Nephron (organoid): ENCODE measurements around the gene CORO2B.
A peak's percentile ranks its signal among the peaks of the same experiment; 100 is the strongest.

ENCODE experiments used
- H3K27ac Mint-ChIP-seq, 3 experiments: 2 replicates each; pipeline ENCODE4 v1.8.0; 2020; ENCODE audit warnings: mixed read lengths in 3 of 3, mild to moderate bottlenecking in 2 of 3, moderate library complexity in 1 of 3
- H3K27me3 Mint-ChIP-seq: 2 replicates; pipeline ENCODE4 v1.8.0; 2021; ENCODE audit warnings: low read depth, mild to moderate bottlenecking, moderate library complexity, mixed read lengths
- H3K36me3 Mint-ChIP-seq: 2 replicates; pipeline ENCODE4 v1.8.0; 2020; ENCODE audit warnings: low read depth, mixed read lengths
- H3K4me1 Mint-ChIP-seq: 2 replicates; pipeline ENCODE4 v1.8.0; 2020; ENCODE audit warnings: mixed read lengths
- H3K4me3 Mint-ChIP-seq, 3 experiments: 2 replicates each; pipeline ENCODE4 v1.8.0; 2020; ENCODE audit warnings: mild to moderate bottlenecking in 3 of 3, mixed read lengths in 3 of 3, moderate library complexity in 2 of 3
- H3K9me3 Mint-ChIP-seq: 2 replicates; pipeline ENCODE4 v1.8.0; 2020; ENCODE audit warnings: mixed read lengths
- TF ChIP-seq, protein P1 (sequence below), 3 experiments: fragments of 200-600 bp; sonication (generic); IDR thresholded peaks; one replicate each; pipeline ENCODE4 v1.5.0; 2021; ENCODE audit warnings: antibody characterized with exemption in 3 of 3; ENCODE audit not compliant: unreplicated experiment in 3 of 3

Gene CORO2B, protein sequence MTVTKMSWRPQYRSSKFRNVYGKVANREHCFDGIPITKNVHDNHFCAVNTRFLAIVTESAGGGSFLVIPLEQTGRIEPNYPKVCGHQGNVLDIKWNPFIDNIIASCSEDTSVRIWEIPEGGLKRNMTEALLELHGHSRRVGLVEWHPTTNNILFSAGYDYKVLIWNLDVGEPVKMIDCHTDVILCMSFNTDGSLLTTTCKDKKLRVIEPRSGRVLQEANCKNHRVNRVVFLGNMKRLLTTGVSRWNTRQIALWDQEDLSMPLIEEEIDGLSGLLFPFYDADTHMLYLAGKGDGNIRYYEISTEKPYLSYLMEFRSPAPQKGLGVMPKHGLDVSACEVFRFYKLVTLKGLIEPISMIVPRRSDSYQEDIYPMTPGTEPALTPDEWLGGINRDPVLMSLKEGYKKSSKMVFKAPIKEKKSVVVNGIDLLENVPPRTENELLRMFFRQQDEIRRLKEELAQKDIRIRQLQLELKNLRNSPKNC

GRCh38 chr15:68578980-68579935 is at the start of gene CORO2B:
CORO2B (plus strand) TSS chr15:68578993; CDS start chr15:68579263, 270 bp downstream.
- Mint-ChIP-seq H3K27ac (peak within 1 kb of the TSS; percentile 84 to 95 (median 91)), H3K4me1 (peaks cover 51% of the 10 kb centered on the region), H3K4me3 (peak within 1 kb of the TSS; percentile 83 to 94 (median 91)), H3K36me3 (no peaks in the 10 kb centered on the region), H3K9me3 (no peaks in the 10 kb centered on the region), H3K27me3 (peaks cover 37% of the 10 kb centered on the region)
- TF ChIP-seq, protein P1, sequence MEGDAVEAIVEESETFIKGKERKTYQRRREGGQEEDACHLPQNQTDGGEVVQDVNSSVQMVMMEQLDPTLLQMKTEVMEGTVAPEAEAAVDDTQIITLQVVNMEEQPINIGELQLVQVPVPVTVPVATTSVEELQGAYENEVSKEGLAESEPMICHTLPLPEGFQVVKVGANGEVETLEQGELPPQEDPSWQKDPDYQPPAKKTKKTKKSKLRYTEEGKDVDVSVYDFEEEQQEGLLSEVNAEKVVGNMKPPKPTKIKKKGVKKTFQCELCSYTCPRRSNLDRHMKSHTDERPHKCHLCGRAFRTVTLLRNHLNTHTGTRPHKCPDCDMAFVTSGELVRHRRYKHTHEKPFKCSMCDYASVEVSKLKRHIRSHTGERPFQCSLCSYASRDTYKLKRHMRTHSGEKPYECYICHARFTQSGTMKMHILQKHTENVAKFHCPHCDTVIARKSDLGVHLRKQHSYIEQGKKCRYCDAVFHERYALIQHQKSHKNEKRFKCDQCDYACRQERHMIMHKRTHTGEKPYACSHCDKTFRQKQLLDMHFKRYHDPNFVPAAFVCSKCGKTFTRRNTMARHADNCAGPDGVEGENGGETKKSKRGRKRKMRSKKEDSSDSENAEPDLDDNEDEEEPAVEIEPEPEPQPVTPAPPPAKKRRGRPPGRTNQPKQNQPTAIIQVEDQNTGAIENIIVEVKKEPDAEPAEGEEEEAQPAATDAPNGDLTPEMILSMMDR (IDR thresholded peaks at IDR 0.05; ENCODE audit: unreplicated experiment in 3 of 3): no peak

DNA sequence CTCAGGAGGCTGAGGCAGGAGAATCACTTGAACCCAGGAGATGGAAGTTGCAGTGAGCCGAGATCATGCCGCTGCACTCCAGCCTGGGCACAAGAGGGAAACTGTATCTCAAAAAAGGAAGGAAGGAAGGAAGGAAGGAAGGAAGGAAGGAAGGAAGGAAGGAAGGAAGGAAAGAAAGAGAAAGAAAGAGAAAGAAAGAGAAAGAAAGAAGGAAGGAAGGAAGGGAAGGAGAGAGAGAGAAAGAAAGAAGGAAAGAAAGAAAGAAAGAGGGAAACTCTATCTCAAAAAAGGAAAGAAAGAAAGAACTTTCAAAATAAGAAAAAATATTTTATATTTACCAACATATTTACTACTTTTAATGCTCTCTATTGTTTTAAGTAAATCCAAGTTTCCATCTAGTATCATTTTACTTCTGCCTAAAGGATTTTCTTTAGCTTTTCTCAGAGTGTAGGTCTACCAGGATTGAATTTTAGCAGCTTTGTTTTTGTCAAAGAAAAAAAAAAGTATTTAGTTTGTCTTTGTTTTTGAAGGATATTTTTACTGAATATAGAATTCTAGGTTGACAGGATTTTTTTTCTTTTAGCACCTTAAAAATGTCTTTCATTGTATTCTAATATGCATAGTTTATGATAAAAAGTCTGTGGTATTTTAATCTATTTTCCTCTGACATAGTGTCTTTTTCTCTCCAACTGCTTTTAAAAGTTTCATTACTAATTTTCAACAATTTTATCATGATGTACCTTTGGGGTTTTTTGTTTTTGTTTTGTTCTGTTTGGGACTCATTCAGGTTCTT is 47.2 kb upstream of the CORO2B start:
- Mint-ChIP-seq H3K27ac (no peak overlapping the region), H3K4me1 (no peaks in the 10 kb centered on the region), H3K4me3 (no peak overlapping the region), H3K36me3 (peaks cover 10% of the 10 kb centered on the region), H3K27me3 (peaks cover 8% of the 10 kb centered on the region), H3K9me3 (peaks cover 30% of the 10 kb centered on the region)
- TF ChIP-seq, protein P1 (IDR thresholded peaks at IDR 0.05; ENCODE audit: unreplicated experiment in 3 of 3): no peak

- no peak overlapping the region for H3K27ac Mint-ChIP-seq
- TF ChIP-seq, protein P1 (IDR thresholded peaks at IDR 0.05; ENCODE audit: unreplicated experiment in 3 of 3): no peak
- H3K4me3 Mint-ChIP-seq: no peak overlapping the region
- no peaks in the 10 kb centered on the region for H3K4me1 Mint-ChIP-seq
- H3K9me3 Mint-ChIP-seq: peaks cover 19% of the 10 kb centered on the region
- peaks cover 10% of the 10 kb centered on the region for H3K36me3 Mint-ChIP-seq
- peaks cover 9% of the 10 kb centered on the region for H3K27me3 Mint-ChIP-seq
Measured at GRCh38 chr15:68536331-68537095, 42.3 kb upstream of the CORO2B start.

DNA sequence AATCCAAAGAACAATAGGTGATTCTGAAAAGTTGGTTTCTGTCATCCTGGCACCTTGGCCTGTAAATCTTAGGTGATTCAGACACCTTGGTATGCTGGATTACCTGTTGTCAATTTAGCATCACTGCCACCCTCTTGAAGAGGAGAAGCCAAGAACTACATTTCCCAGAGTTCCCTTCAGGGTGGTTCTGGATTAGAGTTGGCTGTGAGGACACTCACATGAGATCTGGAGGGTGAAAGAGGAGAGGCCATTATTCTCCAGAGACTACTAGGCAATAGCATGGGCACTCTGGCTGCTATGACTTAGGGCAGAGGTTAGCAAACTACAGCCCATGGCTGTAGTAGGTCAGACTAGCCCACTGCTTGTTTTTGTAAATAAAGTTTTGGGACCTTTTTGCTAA is 41.7 kb upstream of the CORO2B start:
- Mint-ChIP-seq H3K27me3 (peaks cover 12% of the 10 kb centered on the region), H3K4me1 (no peaks in the 10 kb centered on the region), H3K4me3 (no peak overlapping the region), H3K27ac (no peak overlapping the region), H3K36me3 (peaks cover 9% of the 10 kb centered on the region), H3K9me3 (peaks cover 17% of the 10 kb centered on the region)
- TF ChIP-seq, protein P1 (IDR thresholded peaks at IDR 0.05; ENCODE audit: unreplicated experiment in 3 of 3): no peak

DNA sequence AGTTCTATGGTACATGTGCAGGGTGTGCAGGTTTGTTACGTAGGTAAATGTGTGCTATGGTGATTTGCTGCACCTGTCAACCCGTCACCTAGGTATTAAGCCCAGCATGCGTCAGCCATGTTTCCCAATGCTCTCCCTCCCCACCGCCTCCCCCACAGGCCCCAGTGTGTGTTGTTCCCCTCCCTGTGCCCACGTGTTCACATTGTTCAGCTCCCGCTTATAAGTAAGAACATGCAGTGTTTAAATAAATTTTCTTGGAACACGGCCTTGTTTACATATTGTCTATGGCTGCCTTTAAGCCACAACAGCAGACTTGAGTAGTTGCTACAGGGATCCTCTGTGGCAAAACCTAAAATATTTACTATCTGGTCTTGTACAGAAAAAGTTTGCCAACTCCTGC is 41.3 kb upstream of the CORO2B start:
- H3K9me3 Mint-ChIP-seq: peaks cover 13% of the 10 kb centered on the region

More for the DNA sequence above, 41.3 kb upstream of the CORO2B start:
- Mint-ChIP-seq H3K27me3 (peaks cover 12% of the 10 kb centered on the region), H3K27ac (no peak overlapping the region), H3K36me3 (peaks cover 5% of the 10 kb centered on the region), H3K4me3 (no peak overlapping the region), H3K4me1 (no peaks in the 10 kb centered on the region)
- TF ChIP-seq, protein P1 (IDR thresholded peaks at IDR 0.05; ENCODE audit: unreplicated experiment in 3 of 3): no peak
